DMS53 treated with DMSO at 0.1 percent for 48 hours (cell line): ENCODE data around the gene HOXC10.

Source experiments
- DNase-seq: peaks from one replicate; lab custom pipeline; 2025; ENCODE audit not compliant: unreplicated experiment; lab: John Stamatoyannopoulos, UW

HOXC10 gene

GRCh38 chr12:53964315-53964713, 20.6 kb upstream of the HOXC10 start:
- no peak for DNase-seq

GRCh38 chr12:53965281-53966084, 19.5 kb upstream of the HOXC10 start:
- DNase-seq = no peak

- DNase-seq = no peak
These were observed 18.9 kb upstream of the HOXC10 start for GRCh38 chr12:53966085-53966384.

GRCh38 chr12:53966385-53967133, 18.4 kb upstream of the HOXC10 start:
- DNase-seq = no peak

DNA sequence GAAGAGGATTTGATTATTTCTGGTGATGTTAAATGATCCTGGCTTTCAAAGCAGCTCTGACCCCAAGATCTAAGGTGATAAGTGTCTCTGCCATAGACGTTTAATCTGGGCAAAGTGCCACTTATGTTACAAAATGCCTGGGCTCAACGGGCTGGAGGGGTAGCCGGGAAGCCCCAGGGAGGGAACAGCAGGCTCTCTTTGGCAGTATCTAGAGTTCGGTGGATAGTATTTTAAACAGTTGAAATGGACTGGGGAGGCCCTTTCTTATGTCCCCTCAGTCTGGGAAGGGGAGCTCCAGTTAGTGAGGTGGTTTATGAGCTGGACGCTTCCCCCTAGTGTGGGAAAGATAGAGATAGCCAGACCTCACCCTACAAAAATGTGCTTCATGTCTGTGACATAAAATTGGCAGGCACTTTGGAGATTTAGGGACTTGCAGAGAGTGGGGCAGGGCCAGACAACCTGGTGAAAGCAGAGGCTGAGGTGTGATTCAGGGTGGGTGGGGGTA, 17.5 kb upstream of the HOXC10 start:
- no peak for DNase-seq

GRCh38 chr12:53968214-53969127, 16.5 kb upstream of the HOXC10 start:
- DNase-seq = no peak

GRCh38 chr12:53969588-53970259, 15.2 kb upstream of the HOXC10 start:
- DNase-seq = no peak

GRCh38 chr12:53970451-53970850, 14.5 kb upstream of the HOXC10 start:
- DNase-seq = no peak

- DNase-seq = no peak
These were observed 13.8 kb upstream of the HOXC10 start for GRCh38 chr12:53971129-53971528.

GRCh38 chr12:53971686-53972085, 13.3 kb upstream of the HOXC10 start:
- no peak for DNase-seq

DNA sequence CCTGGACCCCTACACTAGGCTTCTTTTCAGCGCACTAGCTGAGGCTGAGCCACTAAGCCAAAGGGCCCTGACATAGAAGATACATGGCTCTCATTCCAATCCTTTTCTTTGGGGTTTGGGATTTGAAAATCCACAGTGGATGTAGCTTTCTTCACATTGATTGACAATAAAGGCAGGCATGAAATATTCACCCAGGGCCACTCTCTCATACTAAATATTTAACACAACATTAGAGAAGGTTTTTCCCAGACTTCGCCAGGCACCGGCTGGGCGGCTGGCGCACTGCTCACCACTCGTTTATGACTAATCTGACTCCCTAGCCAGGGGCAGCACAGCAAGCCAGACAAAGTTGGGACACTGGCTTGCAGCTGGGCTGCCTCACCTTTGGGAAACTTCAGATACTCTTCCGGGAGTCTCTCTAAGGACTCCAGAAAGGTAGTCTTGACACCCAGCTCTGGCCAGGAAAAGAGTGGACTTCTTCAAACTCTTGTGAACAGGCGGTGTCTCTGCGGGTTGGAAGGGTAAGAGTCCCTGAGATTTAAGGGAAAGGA, 12.7 kb upstream of the HOXC10 start:
- DNase-seq = no peak

DNA sequence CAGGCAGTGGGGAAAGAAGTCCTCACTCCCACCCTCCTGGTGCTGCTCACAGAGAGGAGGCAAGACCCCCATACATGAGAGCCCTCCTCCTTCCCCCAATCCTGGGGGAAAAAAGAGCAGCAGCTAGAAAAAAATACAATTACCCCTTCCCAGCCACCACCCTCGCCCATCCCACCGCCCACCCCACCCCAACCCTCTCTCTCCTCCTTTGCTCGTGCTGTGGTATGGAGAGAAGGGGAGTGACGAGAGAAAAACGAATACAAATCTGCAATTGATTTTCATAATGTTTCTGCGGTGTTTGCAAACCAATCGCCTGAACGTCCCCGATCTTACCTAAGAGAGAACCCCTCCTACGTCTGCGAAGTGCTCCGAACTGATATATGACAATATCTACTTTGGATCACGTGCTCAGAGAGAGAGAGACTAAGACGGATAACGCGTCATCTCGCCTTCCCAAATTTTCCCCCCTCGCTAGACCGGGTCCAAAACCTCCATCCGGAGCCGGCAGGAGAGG, 12.2 kb upstream of the HOXC10 start, which contains the start of gene HOXC11:
Gene HOXC11 (plus strand): TSS at position 405 of the 514 bp plus-strand sequence. CDS start 116 bp downstream, outside the sequence.
- DNase-seq = no peak

DNA sequence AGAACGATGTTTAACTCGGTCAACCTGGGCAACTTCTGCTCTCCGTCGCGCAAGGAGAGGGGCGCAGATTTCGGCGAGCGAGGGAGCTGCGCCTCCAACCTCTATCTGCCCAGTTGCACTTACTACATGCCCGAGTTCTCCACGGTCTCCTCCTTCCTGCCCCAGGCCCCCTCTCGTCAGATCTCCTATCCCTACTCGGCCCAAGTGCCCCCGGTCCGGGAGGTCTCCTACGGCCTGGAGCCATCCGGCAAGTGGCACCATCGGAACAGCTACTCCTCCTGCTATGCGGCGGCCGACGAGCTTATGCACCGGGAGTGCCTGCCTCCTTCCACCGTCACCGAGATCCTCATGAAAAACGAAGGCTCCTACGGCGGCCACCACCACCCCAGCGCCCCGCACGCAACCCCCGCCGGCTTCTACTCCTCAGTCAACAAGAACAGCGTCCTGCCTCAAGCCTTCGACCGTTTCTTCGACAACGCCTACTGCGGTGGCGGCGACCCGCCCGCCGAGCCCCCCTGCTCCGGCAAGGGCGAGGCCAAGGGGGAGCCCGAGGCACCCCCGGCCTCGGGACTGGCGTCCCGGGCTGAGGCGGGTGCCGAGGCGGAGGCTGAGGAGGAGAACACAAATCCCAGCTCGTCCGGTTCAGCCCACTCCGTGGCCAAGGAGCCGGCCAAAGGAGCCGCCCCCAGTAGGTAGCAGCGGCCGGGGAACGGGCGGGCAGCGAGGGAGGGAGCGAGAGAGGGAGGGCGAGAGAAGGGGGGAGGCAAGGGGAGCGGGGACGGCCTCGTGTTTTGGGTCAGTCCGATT, 11.5 kb upstream of the HOXC10 start:
- no peak for DNase-seq

GRCh38 chr12:53974084-53975063, 10.6 kb upstream of the HOXC10 start, which contains the start of gene HOTAIR:
TSS of gene HOTAIR (minus strand) at chr12:53974954.
- DNase-seq = no peak

- DNase-seq = no peak
These were observed 9.9 kb upstream of the HOXC10 start for GRCh38 chr12:53975064-53975471.

DNA sequence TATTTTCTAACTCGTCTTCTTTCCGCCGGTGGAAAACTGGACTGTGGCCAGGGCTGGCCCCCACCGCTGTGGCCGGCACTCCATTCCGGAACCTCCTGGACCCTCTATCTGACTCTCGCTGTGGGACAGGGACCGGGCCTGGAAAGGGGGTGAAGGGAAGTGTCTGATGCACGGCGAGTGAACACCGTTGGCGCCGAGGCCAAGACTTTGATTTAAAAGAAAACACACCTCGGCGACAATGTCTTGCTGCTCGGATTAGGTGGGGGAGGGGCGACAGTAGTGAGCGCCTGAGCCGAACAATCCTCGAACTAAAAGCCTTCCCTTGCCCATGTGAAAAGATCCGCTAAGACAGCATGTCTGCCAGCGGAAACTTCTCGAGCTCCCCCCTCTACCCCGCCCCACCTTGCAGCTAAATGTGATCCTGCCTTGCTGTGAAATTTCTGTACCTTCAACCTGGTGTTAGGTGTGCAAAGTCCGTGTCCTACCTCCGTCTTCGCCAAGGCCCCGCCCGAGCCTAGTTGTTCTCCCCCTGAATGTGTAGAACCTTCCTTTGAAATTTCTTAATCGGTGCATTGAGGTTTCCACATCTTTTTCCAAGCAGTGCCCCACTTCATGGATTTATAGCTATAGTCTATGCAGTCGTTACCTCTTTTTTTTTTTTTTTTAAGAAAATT, 9.3 kb upstream of the HOXC10 start:
- no peak for DNase-seq

GRCh38 chr12:53976172-53976822, 8.6 kb upstream of the HOXC10 start:
- no peak for DNase-seq
